Measurements from ENCODE around the gene PTPRN2. TPM values are rescaled to one million over a fixed set of nuclear protein-coding genes. Genes with fewer than 3 reads are reported as not detected.

Gene PTPRN2
- total and polyA plus RNA-seq, 7 donors: 3.2 to 7.1 (median 5.5) TPM

DNA sequence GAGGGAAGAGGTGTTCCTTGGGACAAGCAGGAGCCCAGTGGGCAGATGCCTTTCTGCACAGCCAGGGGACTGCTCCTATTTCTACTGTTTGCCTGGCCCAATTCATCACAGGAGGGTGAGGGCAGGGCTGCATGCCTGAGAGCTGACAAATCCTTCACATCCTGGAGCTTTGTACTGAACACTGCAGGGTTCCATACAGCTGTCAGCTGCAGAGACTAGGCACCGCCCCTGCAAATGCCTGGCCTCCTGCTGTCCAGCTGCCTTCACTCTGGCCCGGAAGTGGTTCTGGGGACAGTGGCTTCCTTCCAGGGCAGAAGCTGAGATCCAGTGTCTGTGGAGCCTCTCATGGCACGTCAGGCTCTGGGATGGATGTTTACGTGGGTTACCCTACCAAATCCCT, 780.1 kb downstream of the PTPRN2 start:
- Histone ChIP-seq H3K27ac (no peak overlapping the region), H3K36me3 (no peaks in the 10 kb centered on the region), H3K4me3 (no peak overlapping the region), H3K27me3 (no peaks in the 10 kb centered on the region), H3K9me3 (no peaks in the 10 kb centered on the region), H3K4me1 (no peaks in the 10 kb centered on the region)
- intact Hi-C loops (cut with DNase I): no loop called here
- DNase-seq: no peak
- TF ChIP-seq POLR2A (IDR thresholded peaks at IDR 0.05): no peak
- TF ChIP-seq, protein P1, sequence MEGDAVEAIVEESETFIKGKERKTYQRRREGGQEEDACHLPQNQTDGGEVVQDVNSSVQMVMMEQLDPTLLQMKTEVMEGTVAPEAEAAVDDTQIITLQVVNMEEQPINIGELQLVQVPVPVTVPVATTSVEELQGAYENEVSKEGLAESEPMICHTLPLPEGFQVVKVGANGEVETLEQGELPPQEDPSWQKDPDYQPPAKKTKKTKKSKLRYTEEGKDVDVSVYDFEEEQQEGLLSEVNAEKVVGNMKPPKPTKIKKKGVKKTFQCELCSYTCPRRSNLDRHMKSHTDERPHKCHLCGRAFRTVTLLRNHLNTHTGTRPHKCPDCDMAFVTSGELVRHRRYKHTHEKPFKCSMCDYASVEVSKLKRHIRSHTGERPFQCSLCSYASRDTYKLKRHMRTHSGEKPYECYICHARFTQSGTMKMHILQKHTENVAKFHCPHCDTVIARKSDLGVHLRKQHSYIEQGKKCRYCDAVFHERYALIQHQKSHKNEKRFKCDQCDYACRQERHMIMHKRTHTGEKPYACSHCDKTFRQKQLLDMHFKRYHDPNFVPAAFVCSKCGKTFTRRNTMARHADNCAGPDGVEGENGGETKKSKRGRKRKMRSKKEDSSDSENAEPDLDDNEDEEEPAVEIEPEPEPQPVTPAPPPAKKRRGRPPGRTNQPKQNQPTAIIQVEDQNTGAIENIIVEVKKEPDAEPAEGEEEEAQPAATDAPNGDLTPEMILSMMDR (IDR thresholded peaks at IDR 0.05): no peak
- 79 to 81% methylated on average over 4 of the region's 4 CpGs for WGBS, 2 donors

DNA sequence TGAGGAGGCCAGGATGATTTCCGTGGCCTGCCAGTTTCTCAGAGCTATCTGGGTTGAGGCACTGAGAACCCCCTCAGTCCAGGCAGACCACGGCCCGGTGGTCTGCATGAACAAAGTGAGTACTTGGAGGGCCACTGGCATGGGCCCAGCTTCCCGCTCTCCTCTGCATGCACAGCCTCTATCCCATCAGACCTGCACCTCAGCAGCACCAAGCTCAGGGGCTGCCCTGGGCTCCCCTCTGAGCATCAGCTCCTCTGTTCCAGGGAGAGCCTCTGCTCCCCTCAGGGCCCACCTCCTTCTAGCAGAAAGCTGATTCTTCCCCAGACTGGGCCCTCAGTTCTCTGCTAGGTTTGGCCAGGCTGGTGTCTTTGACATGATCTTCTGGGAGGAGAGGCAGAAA, 780.9 kb downstream of the PTPRN2 start:
- WGBS, 2 donors: 69 to 70% methylated on average over 4 of the region's 4 CpGs
- intact Hi-C loops (cut with DNase I): no loop called here
- Histone ChIP-seq H3K4me1 (no peaks in the 10 kb centered on the region), H3K36me3 (no peaks in the 10 kb centered on the region), H3K4me3 (no peak overlapping the region), H3K27me3 (no peaks in the 10 kb centered on the region), H3K27ac (no peak overlapping the region), H3K9me3 (no peaks in the 10 kb centered on the region)
- TF ChIP-seq POLR2AphosphoS5 (IDR thresholded peaks at IDR 0.05) (no peak), EP300 (IDR thresholded peaks at IDR 0.05) (no peak), POLR2A (IDR thresholded peaks at IDR 0.05) (no peak)
- TF ChIP-seq, protein P1 (IDR thresholded peaks at IDR 0.05): no peak
- DNase-seq: no peak

DNA sequence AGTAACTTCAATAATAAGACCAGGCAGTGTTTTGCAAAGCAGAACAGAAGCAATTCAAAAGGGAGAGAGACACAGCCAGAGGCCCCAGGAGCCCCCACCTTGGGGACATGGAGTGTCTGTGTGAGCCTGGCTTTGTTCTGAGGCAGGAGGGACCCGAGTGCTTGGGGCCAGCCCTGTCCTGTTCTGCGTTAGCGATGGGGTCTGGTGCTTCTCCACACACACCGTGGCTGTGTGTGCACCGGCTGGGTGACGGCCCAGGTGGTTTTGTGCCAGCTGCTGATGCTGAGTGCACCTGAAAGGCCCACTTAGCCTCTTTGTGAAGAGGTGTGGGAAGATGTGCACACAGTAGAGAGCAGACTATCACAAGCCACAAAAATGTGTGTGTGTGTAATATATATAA, 781.9 kb downstream of the PTPRN2 start:
- WGBS, 2 donors: 61 to 71% methylated on average over 6 of the region's 6 CpGs
- Histone ChIP-seq H3K9me3 (no peaks in the 10 kb centered on the region), H3K4me3 (no peak overlapping the region), H3K27ac (no peak overlapping the region), H3K27me3 (no peaks in the 10 kb centered on the region), H3K36me3 (no peaks in the 10 kb centered on the region), H3K4me1 (no peaks in the 10 kb centered on the region)
- TF ChIP-seq POLR2AphosphoS5 (IDR thresholded peaks at IDR 0.05) (no peak), EP300 (IDR thresholded peaks at IDR 0.05) (no peak), POLR2A (IDR thresholded peaks at IDR 0.05) (no peak)
- TF ChIP-seq, protein P1 (IDR thresholded peaks at IDR 0.05): no peak
- DNase-seq: no peak
- intact Hi-C loops (cut with DNase I): no loop called here

DNA sequence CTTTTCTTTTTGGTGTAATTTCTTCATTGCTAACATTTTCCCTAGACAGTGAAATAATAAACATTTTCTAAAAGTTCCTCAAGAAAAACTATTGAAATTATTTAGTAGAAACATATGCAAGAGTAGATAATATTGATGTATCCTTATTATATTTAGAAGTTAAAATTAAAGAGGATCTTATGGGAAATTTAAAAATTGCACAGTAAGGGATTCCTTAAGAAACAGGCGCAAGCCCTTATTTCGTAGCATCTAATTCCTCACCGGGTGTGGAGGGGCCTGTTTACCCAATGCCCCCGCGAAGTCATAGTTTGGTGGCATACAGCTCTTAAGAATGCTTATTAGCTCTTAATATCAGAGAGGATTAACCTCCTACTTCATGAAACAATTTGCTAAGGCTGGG, 783.7 kb downstream of the PTPRN2 start:
- Histone ChIP-seq H3K4me3 (no peak overlapping the region), H3K36me3 (no peaks in the 10 kb centered on the region), H3K27ac (no peak overlapping the region), H3K4me1 (no peaks in the 10 kb centered on the region), H3K9me3 (no peaks in the 10 kb centered on the region), H3K27me3 (no peaks in the 10 kb centered on the region)
- no peak for DNase-seq
- intact Hi-C loops (cut with DNase I): no loop called here
- no peak for TF ChIP-seq POLR2A (IDR thresholded peaks at IDR 0.05)
- no peak for TF ChIP-seq POLR2AphosphoS5 (IDR thresholded peaks at IDR 0.05)
- no peak for TF ChIP-seq EP300 (IDR thresholded peaks at IDR 0.05)
- TF ChIP-seq, protein P1 (IDR thresholded peaks at IDR 0.05): no peak
- 95% methylated on average over 5 of the region's 5 CpGs for WGBS, 2 donors

DNA sequence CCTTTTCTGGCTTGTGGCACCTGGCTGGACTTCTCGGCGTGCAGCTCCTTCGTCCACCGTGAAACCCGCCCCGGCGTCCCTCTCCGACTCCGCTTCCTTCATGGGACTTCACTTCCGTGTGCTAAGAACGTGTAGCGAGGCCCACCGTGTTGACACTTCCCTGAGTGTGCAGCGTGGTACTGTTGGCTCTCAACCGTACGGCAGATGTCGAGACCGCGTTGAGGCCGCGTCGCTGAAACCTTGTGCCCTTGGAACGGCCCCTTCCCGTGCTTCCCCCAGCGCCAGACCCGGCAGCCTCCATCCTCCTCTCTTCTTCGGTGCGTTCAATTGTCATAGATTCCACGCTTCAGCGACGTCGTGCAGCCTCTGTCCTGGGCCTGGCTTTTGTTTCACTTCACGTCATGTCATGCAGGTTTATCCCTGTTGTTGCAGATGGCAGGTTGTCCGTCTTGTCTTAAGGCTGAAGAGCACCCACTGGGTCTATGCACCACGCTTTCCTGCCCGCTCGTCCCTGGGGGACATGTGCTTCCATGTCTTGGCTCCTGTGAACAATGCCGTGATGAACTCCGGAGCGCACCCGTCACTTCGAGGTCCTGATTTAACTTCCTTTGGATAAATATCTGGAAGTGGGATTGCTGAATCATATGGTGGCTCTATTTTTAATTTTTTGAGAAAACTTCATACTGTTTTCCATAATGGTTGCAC, 785.5 kb downstream of the PTPRN2 start:
- DNase-seq: no peak
- Histone ChIP-seq H3K27ac (no peak overlapping the region), H3K27me3 (no peaks in the 10 kb centered on the region), H3K36me3 (no peaks in the 10 kb centered on the region), H3K4me3 (no peak overlapping the region), H3K4me1 (no peaks in the 10 kb centered on the region), H3K9me3 (no peaks in the 10 kb centered on the region)
- 95 to 96% methylated on average over 42 of the region's 42 CpGs for WGBS, 2 donors
- TF ChIP-seq, protein P1 (IDR thresholded peaks at IDR 0.05): no peak
- intact Hi-C loops (cut with DNase I): no loop called here

All from sigmoid colon (tissue), 7 donors.